Activated CD4-positive, alpha-beta memory T cell treated with anti-CD3 and anti-CD28 coated beads for 36 hours (primary cell): ENCODE measurements around the gene ANKRD44. TPM values are rescaled to one million over a fixed set of nuclear protein-coding genes. Genes with fewer than 3 reads are reported as not detected.

Experiments used
- CTCF ChIA-PET: fragments of 350-600 bp; sonication (Branson Sonifier 250); formaldehyde crosslinking; loops from one replicate; lab custom pipeline; 2021; ENCODE audit warnings: antibody characterized with exemption, inconsistent platforms; lab: Charles Lee
- POLR2A ChIA-PET: fragments of 350-600 bp; sonication (Branson Sonifier 250); formaldehyde crosslinking; loops from one replicate; lab custom pipeline; 2021; ENCODE audit warnings: antibody characterized with exemption; lab: Charles Lee
- DNase-seq: peaks from one replicate; pipeline ENCODE4 v3.0.0-alpha.2; 2020
- H3K27ac Mint-ChIP-seq: one replicate; pipeline ENCODE4 v1.8.0; 2021; ENCODE audit warnings: mixed read lengths
- H3K27me3 Mint-ChIP-seq: one replicate; pipeline ENCODE4 v1.8.0; 2021; ENCODE audit warnings: mixed read lengths
- H3K36me3 Mint-ChIP-seq: one replicate; pipeline ENCODE4 v1.8.0; 2021; ENCODE audit warnings: mixed read lengths
- H3K4me1 Mint-ChIP-seq: one replicate; pipeline ENCODE4 v1.8.0; 2021; ENCODE audit warnings: low read depth, mixed read lengths
- H3K4me3 Mint-ChIP-seq: one replicate; pipeline ENCODE4 v1.8.0; 2021; ENCODE audit warnings: mild to moderate bottlenecking, mixed read lengths
- H3K9me3 Mint-ChIP-seq: one replicate; pipeline ENCODE4 v1.8.0; 2021; ENCODE audit warnings: mixed read lengths
- intact Hi-C: fragments of 100-400 bp; cut with micrococcal nuclease; formaldehyde crosslinking; loops from one replicate; pipeline ENCODE4 v1.15.1; 2023
- total RNA-seq, 2 experiments: library from RNA; stranded (reverse); gene quantifications; one replicate each; pipeline ENCODE4 v1.2.3, GENCODE V29; 2021

ANKRD44 gene
- total RNA-seq, 2 experiments from 2014 or later, result 123 to 125 TPM

DNA sequence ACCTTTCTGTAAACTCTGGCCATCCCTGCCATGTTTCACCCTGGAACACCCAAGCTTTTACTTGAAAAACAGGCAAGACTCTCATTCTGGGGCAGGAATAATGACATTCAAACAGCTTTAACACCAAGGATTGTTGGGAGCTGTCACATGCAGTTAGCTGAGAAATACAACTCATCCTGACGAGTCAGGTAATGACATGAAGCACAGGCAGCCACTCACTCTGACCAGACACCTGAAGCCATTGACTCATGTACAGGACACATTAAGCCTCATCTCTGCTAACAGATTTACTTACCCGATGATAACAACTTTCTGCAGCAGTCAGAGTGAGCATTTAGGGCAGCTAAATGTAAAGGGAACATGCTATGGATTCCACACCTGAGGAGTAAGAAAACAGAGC, 220.9 kb downstream of the ANKRD44 start:
- intact Hi-C loops, result loop anchor here (5.0 kb wide), 1 partner anchor 77 kb away; no protein-coding TSS in a partner anchor
- Mint-ChIP-seq H3K9me3 (no peaks in the 10 kb centered on the region), H3K36me3 (peaks cover 29% of the 10 kb centered on the region), H3K27ac (peak overlapping the region; percentile 7), H3K4me3 (no peak overlapping the region), H3K4me1 (peaks cover 4% of the 10 kb centered on the region), H3K27me3 (no peaks in the 10 kb centered on the region)
- POLR2A ChIA-PET, result no interaction called here
- no peak for DNase-seq
- CTCF ChIA-PET, result interaction anchor here (1.5 kb wide), 1 partner anchor 24 kb away, joined by 5 read pairs; no protein-coding TSS in a partner anchor

DNA sequence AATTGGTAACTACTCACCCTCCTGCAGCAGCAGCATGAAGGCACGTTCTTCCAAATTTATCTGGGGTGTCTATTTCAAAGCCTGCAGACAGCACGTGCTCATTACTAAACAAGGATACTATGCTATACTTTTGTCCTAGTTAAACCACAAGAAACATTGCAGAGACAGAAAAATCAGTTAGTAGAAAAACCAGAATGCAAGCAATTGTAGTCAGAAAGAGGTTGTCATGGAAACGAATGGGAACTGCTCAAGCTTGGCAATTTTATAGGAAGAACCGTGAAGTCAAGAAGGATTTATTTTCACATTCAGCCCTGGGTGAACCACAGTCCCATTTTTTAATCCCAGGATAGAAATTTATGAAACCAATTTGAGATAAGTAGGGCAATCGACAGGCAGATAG, 221.9 kb downstream of the ANKRD44 start:
- H3K36me3 Mint-ChIP-seq, result peaks cover 38% of the 10 kb centered on the region
- H3K4me3 Mint-ChIP-seq, result no peak overlapping the region
- DNase-seq, result no peak
- POLR2A ChIA-PET, result no interaction called here
- no peak overlapping the region for H3K27ac Mint-ChIP-seq
- no peaks in the 10 kb centered on the region for H3K27me3 Mint-ChIP-seq
- H3K4me1 Mint-ChIP-seq, result peaks cover 4% of the 10 kb centered on the region
- CTCF ChIA-PET, result interaction anchor here (0.7 kb wide), 1 partner anchor 9 kb away, joined by 4 read pairs; no protein-coding TSS in a partner anchor
- intact Hi-C loops, result no loop called here
- H3K9me3 Mint-ChIP-seq, result no peaks in the 10 kb centered on the region

DNA sequence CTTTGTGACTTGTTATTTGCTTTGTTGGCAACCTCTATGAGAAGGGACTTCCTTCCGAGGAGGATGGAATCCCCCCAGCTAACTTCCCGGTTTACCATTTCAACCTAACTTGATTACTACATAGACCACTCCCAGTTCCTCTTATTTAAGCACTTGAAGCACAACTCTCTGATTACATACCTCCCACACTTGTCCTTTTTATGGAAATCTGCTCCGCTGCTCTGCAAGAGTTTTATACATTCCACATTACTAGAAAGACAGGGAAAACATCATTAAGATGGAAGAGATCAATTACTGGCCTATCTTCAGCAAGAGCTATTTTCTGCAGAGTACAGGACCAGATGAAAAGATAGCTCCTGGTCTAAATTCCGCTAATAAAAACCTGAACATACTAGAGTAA, 224.1 kb downstream of the ANKRD44 start:
- no peak overlapping the region for H3K4me3 Mint-ChIP-seq
- H3K4me1 Mint-ChIP-seq, result peaks cover 4% of the 10 kb centered on the region
- H3K9me3 Mint-ChIP-seq, result no peaks in the 10 kb centered on the region
- peaks cover 45% of the 10 kb centered on the region for H3K36me3 Mint-ChIP-seq
- no peaks in the 10 kb centered on the region for H3K27me3 Mint-ChIP-seq
- H3K27ac Mint-ChIP-seq, result no peak overlapping the region
- no peak for DNase-seq
- intact Hi-C loops, result no loop called here
- POLR2A ChIA-PET, result no interaction called here
- CTCF ChIA-PET, result interaction anchor here (0.9 to 1.1 kb wide), 3 partner anchors 11 to 41 kb away, joined by 3 to 9 read pairs (median 3); no protein-coding TSS in a partner anchor

DNA sequence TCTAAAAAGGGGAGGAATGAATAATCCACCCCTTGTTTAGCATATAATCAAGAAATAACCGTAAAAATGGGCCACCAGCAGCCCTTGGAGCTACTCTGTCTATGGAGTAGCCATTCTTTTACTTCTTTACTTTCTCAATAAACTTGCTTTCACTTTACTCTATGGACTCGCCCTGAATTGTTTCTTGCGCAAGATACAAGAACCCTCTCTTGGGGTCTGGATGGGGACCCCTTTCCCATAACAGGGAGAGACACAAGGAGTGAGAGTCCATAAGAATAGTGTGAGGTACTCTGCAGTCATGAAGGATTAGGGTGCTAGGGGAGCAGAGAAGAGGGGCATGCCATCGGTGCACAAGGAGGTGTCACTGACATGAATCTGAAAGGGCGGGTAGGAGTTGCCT, 224.9 kb downstream of the ANKRD44 start:
- Mint-ChIP-seq H3K4me3 (no peak overlapping the region), H3K27me3 (no peaks in the 10 kb centered on the region), H3K9me3 (no peaks in the 10 kb centered on the region), H3K4me1 (peaks cover 4% of the 10 kb centered on the region), H3K36me3 (peaks cover 51% of the 10 kb centered on the region), H3K27ac (no peak overlapping the region)
- intact Hi-C loops, result no loop called here
- ChIA-PET CTCF (no interaction called here), POLR2A (no interaction called here)
- DNase-seq, result no peak

DNA sequence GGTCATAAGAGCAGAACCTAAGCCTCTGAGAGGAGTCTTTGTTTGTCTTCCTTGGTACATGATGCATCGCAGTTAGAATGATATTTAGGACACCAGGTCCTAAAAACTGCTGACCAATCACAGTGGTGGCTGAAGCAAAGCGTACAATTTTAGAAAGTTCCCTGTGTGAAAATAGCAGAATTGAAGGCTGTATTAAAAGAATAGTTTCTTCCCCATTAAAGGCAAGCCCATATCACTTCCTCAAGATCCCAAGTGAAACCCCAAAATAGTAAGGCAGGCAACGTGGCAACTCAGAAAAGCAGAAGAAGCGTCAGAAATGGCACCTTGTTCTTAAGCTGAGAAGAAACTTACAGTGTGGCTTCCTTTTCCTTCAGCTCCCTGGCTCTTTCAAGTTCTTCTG, 229.3 kb downstream of the ANKRD44 start:
- H3K27ac Mint-ChIP-seq, result no peak overlapping the region
- H3K9me3 Mint-ChIP-seq, result no peaks in the 10 kb centered on the region
- H3K27me3 Mint-ChIP-seq, result no peaks in the 10 kb centered on the region
- intact Hi-C loops, result no loop called here
- ChIA-PET CTCF (interaction anchor here (1.1 kb wide), 1 partner anchor 17 kb away, joined by 3 read pairs; no protein-coding TSS in a partner anchor), POLR2A (no interaction called here)
- no peak for DNase-seq
- H3K4me1 Mint-ChIP-seq, result no peaks in the 10 kb centered on the region
- H3K4me3 Mint-ChIP-seq, result no peak overlapping the region
- H3K36me3 Mint-ChIP-seq, result peaks cover 72% of the 10 kb centered on the region

DNA sequence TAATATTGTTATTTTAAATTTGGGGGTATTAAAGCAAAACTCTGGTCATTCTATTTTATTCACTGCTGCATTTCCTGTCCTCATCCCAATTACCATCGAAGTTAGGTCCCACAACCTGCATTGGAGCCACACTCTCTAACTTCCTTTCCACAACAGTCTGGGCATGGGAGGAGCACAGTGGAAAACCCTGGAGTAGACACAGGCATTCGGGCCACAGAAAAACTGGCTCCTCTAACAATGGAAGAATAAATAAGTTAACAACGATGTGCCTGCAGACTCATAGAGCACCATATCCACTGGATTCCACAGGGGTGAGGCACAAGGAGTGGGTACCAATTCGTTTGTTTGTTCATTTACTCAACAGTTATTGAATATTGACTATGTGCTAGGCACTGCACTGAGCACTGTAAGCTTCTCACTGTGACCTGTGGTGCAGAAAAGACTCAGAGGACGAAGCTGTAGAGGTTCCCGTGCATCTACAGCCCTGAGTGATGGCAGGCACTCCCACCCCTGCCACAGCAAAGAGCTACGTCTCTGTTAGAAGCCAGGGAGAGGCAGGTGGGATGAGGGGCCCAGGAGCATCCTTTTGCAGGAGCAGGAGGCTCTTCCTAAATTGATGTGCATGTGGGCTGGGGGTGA, 229.9 kb downstream of the ANKRD44 start:
- intact Hi-C loops, result no loop called here
- H3K9me3 Mint-ChIP-seq, result no peaks in the 10 kb centered on the region
- no peak for DNase-seq
- CTCF ChIA-PET, result no interaction called here
- no peaks in the 10 kb centered on the region for H3K27me3 Mint-ChIP-seq
- H3K4me3 Mint-ChIP-seq, result no peak overlapping the region
- POLR2A ChIA-PET, result no interaction called here
- no peak overlapping the region for H3K27ac Mint-ChIP-seq
- no peaks in the 10 kb centered on the region for H3K4me1 Mint-ChIP-seq
- peaks cover 75% of the 10 kb centered on the region for H3K36me3 Mint-ChIP-seq

DNA sequence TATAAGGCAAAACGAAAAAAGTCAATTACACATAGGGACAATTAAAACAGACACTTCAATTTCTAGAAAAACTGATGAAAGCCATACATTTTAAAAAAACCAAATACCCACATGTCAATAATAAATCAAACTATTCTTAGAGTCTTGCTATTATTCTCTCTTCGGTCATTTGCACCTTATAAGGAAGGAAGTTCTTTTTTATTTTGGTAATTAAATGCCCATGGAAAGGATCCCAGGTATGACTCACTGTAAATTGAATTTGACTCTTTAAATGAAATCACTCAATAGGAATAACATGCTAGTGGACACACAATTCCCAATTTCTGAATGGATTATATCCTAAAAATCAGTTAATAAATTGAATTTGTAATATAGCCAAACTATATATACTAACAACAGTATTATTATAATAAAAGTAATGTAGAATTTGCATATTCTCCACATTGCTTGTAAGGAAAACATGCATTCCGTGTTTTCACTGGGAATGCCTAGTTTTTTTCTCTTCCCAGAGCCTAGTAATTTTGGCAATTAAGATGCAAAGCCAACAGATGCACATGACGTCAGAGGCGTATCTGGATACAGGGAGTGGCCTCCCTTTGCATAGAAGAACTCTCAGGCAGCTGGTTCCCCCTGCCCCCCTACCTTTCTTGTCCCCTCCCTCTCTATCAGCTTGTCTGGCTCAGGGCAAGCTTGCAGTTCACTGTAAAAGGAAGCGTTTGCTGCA, 230.6 kb downstream of the ANKRD44 start:
- ChIA-PET CTCF (no interaction called here), POLR2A (no interaction called here)
- Mint-ChIP-seq H3K27ac (no peak overlapping the region), H3K4me1 (no peaks in the 10 kb centered on the region), H3K36me3 (peaks cover 75% of the 10 kb centered on the region), H3K27me3 (no peaks in the 10 kb centered on the region), H3K4me3 (no peak overlapping the region), H3K9me3 (no peaks in the 10 kb centered on the region)
- DNase-seq, result no peak
- intact Hi-C loops, result no loop called here

DNA sequence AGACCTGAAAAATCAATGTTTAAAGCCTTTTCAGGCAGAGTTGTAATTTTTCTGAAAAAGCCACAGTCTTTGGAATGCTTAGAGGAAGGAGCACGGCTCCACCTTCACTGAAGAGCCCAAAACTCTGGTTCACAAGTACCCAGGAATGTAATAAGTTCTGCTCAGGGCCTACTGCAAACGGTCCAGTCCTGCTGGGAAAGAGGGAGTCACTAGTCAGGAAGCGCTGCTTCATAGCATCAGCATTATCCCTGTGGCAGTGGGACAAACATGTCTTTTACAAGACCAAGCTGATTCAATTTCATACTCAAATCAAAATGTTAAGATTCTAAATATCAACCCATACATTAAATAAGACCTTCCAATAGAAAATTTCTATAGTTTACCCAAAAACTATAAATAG, 231.2 kb downstream of the ANKRD44 start:
- Mint-ChIP-seq H3K4me1 (peaks cover 1% of the 10 kb centered on the region), H3K27ac (no peak overlapping the region), H3K27me3 (no peaks in the 10 kb centered on the region), H3K36me3 (peaks cover 74% of the 10 kb centered on the region), H3K4me3 (no peak overlapping the region), H3K9me3 (no peaks in the 10 kb centered on the region)
- CTCF ChIA-PET, result no interaction called here
- no peak for DNase-seq
- POLR2A ChIA-PET, result no interaction called here
- intact Hi-C loops, result no loop called here

DNA sequence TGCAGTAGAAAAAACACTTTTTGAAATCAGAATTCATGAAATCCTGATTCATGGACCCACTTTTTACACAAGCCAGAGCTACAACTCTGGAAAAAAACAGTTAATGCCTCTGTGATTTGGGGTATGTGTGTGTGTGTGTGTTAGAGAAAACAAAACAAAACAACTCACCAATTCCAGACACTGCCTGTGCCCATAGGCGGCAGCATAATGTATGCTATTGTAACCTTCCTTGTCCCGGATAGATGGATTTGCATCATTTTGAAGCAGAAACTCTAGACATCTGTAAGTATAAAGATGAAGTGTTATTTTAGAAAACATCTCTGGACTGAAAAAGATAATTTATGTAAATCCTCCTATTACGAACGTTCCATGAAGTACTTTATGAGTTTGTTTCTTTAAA, 232.0 kb downstream of the ANKRD44 start:
- peaks cover 74% of the 10 kb centered on the region for H3K36me3 Mint-ChIP-seq
- CTCF ChIA-PET, result no interaction called here
- no peak for DNase-seq
- intact Hi-C loops, result no loop called here
- H3K27me3 Mint-ChIP-seq, result no peaks in the 10 kb centered on the region
- H3K4me3 Mint-ChIP-seq, result no peak overlapping the region
- no peaks in the 10 kb centered on the region for H3K9me3 Mint-ChIP-seq
- POLR2A ChIA-PET, result no interaction called here
- H3K4me1 Mint-ChIP-seq, result peaks cover 10% of the 10 kb centered on the region
- H3K27ac Mint-ChIP-seq, result no peak overlapping the region

DNA sequence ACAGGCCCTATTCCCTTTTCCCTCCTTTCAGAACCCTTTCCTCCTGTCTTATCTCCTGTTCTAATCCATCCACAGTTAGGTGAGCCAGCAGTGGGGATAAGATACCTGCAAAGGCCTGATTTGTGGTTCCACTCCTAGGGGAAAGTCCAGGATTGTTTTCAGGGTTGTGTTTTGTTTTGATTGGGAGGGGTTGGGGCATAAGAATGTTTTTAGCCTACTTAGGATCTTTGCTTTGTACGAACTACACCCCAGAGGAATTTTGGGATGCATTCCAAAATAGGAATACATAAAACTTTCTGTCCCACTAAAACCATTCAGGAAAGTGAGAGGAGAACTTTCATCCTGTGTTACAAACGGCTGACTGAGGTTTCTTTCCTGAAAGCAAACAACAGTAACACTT, 233.2 kb downstream of the ANKRD44 start:
- Mint-ChIP-seq H3K36me3 (peaks cover 67% of the 10 kb centered on the region), H3K27ac (no peak overlapping the region), H3K27me3 (no peaks in the 10 kb centered on the region), H3K4me1 (peaks cover 21% of the 10 kb centered on the region), H3K9me3 (no peaks in the 10 kb centered on the region), H3K4me3 (no peak overlapping the region)
- CTCF ChIA-PET, result no interaction called here
- POLR2A ChIA-PET, result no interaction called here
- intact Hi-C loops, result no loop called here
- DNase-seq, result no peak

DNA sequence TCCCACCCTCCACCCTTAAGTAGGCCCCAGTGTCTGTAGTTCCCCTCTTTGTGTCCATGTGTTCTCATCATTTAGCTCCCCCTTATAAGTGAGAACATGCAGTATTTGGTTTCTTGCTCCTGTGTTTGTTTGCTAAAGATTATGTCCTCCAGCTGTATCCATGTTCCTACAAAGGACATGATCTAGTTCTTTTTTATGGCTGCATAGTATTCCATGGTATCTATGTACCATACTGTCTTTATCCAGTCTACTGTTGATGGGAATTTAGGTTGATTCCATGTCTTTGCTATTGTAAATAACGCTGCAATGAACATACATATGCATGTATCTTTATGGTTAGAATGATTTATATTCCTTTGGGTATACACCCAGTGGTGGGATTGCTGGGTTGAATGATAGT, 233.9 kb downstream of the ANKRD44 start:
- no peak for DNase-seq
- peaks cover 63% of the 10 kb centered on the region for H3K36me3 Mint-ChIP-seq
- H3K4me1 Mint-ChIP-seq, result peaks cover 28% of the 10 kb centered on the region
- H3K27ac Mint-ChIP-seq, result peak overlapping the region; percentile 38
- ChIA-PET POLR2A (no interaction called here), CTCF (interaction anchor here (0.6 to 1.7 kb wide), 4 partner anchors 22 to 235 kb away, joined by 3 to 9 read pairs (median 4); no protein-coding TSS in a partner anchor)
- no peaks in the 10 kb centered on the region for H3K9me3 Mint-ChIP-seq
- H3K27me3 Mint-ChIP-seq, result no peaks in the 10 kb centered on the region
- no peak overlapping the region for H3K4me3 Mint-ChIP-seq
- intact Hi-C loops, result loop anchor here (1.0 kb wide), 1 partner anchor 302 kb away; no protein-coding TSS in a partner anchor

DNA sequence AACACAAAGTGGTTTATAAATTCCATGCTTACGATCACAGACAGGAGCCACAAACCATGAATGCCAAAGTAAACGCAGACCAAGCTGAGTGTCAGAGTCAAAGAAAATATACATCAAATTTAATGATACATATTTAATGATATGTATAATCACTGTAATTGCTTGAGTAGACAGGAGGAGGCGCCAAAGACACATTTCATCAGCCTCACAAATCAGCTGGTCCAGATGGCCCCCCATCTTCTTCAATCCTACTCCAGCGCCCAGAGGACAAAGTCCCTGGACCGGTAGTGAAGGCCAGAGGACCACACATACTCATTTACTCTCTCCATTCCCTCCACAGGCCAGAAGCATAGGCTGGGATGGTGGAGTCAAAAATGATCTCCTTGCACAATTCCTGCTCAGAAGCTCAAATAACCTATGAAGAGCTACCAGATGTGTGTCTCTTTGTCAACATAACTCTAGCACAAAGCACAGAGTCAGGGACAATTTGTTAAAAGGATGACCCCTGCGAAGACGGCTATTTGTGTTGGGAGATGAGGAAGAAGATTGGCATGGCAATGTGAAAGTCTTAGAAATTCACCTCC, 234.7 kb downstream of the ANKRD44 start:
- intact Hi-C loops, result loop anchor here (1.0 kb wide), 1 partner anchor 302 kb away; no protein-coding TSS in a partner anchor
- Mint-ChIP-seq H3K36me3 (peaks cover 63% of the 10 kb centered on the region), H3K9me3 (no peaks in the 10 kb centered on the region), H3K4me3 (no peak overlapping the region), H3K27me3 (no peaks in the 10 kb centered on the region), H3K4me1 (peaks cover 36% of the 10 kb centered on the region), H3K27ac (no peak overlapping the region)
- CTCF ChIA-PET, result interaction anchor here (0.6 to 1.7 kb wide), 11 partner anchors 11 to 303 kb away, joined by 3 to 9 read pairs (median 4); no protein-coding TSS in a partner anchor
- DNase-seq, result no peak
- POLR2A ChIA-PET, result no interaction called here
